A673 (cell line): ENCODE measurements around the gene GFPT1.

Source experiments
- CTCF ChIP-seq: fragments of 300-800, 200-600 bp; sonication (generic); conservative IDR thresholded peaks from 2 replicates; pipeline ENCODE4 v1.5.1; 2017; ENCODE audit warnings: low read depth, mild to moderate bottlenecking, antibody characterized with exemption, low read length, moderate library complexity, mixed read lengths
- EZH2 ChIP-seq: fragments of 200-600 bp; sonication (generic); IDR thresholded peaks from 2 replicates; pipeline ENCODE4 v1.6.1; 2017; ENCODE audit warnings: borderline replicate concordance, low read depth, mild to moderate bottlenecking, mixed read lengths, antibody characterized with exemption, low read length; ENCODE audit not compliant: poor library complexity, severe bottlenecking

GRCh38 chr2:69386789-69387734 lies at the start of gene GFPT1:
- TF ChIP-seq CTCF (no peak), EZH2 (no peak)
